ENCODE measurements around the gene DRC3.
"Not testable (repeated sequence)": the region's sequence is repeated elsewhere in the genome, so short reads cannot be mapped to it uniquely, and the experiment has no call there.

The DRC3 gene

DNA sequence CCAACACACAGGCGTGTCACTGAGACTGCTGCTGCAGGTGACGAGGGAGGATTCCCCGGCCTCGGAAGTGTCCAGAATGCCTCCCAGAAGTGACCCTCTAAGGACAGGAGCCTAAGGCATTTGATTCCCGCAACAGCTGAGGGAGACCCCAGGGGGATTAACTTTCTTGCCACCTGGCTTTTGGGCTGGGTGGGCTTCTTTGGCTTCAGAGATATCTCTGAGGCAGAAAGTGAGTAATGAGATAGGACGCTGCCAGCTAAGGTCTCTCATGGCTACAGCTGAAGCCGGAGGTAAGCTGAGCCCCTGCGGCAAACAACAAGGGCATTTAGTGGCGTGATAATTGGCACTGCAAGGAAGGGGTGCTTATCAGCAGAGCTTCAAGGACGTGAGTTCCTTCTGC is 17.0 kb downstream of the DRC3 start:
- DNase-seq (ENCODE audit: extremely low spot score): no peak
- no peak for TF ChIP-seq ARNT (IDR thresholded peaks at IDR 0.05)
- TF ChIP-seq FOXK2 (IDR thresholded peaks at IDR 0.05): no peak
- no peak for TF ChIP-seq BHLHE40 (IDR thresholded peaks at IDR 0.05; ENCODE audit: borderline replicate concordance)
- TF ChIP-seq HDGF (IDR thresholded peaks at IDR 0.05; ENCODE audit: borderline replicate concordance): no peak
- no peak for TF ChIP-seq L3MBTL2 (conservative IDR thresholded peaks at IDR 0.05)
- no peak for TF ChIP-seq FOXM1 (IDR thresholded peaks at IDR 0.05; ENCODE audit: borderline replicate concordance)
- no peak for TF ChIP-seq NFRKB (IDR thresholded peaks at IDR 0.05)
- TF ChIP-seq TARDBP (IDR thresholded peaks at IDR 0.05): no peak
- TF ChIP-seq, protein P1, sequence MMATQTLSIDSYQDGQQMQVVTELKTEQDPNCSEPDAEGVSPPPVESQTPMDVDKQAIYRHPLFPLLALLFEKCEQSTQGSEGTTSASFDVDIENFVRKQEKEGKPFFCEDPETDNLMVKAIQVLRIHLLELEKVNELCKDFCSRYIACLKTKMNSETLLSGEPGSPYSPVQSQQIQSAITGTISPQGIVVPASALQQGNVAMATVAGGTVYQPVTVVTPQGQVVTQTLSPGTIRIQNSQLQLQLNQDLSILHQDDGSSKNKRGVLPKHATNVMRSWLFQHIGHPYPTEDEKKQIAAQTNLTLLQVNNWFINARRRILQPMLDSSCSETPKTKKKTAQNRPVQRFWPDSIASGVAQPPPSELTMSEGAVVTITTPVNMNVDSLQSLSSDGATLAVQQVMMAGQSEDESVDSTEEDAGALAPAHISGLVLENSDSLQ (IDR thresholded peaks at IDR 0.05): no peak
- TF ChIP-seq ZNF384 (IDR thresholded peaks at IDR 0.05): no peak
- TF ChIP-seq FOXA1 (IDR thresholded peaks at IDR 0.05): no peak
- TF ChIP-seq ELF4 (IDR thresholded peaks at IDR 0.05): no peak
- no peak for TF ChIP-seq CTBP1 (IDR thresholded peaks at IDR 0.05; ENCODE audit: borderline replicate concordance)
- no peak for TF ChIP-seq LEF1 (IDR thresholded peaks at IDR 0.05; ENCODE audit: borderline replicate concordance)
- TF ChIP-seq SUZ12 (IDR thresholded peaks at IDR 0.05): no peak
- TF ChIP-seq SP1 (IDR thresholded peaks at IDR 0.05): no peak
- ChIA-PET CTCF (no interaction called here), POLR2A (no interaction called here)

DNA sequence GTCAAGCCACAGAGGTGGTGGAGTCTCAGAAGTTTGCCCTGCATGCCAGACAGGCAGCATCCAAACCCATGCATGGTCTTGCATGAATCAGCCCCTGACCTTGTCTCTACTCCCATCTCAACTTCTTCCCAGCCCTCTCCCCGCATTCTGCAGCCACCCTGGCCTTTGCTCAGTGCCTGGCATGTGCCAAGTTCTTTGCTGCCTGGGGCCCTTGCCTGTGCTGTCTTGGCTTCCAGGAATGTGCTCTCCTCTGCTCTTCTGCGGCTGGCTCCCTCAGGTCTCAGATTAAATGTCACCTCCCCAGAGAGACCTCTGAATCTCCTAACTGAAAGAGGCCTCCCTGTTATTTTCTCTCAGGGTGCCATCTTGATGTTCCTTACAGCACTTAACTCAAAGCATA is 17.6 kb downstream of the DRC3 start:
- no peak for TF ChIP-seq L3MBTL2 (conservative IDR thresholded peaks at IDR 0.05)
- CTCF ChIA-PET: no interaction called here
- POLR2A ChIA-PET: no interaction called here
- DNase-seq (ENCODE audit: extremely low spot score): no peak

DNA sequence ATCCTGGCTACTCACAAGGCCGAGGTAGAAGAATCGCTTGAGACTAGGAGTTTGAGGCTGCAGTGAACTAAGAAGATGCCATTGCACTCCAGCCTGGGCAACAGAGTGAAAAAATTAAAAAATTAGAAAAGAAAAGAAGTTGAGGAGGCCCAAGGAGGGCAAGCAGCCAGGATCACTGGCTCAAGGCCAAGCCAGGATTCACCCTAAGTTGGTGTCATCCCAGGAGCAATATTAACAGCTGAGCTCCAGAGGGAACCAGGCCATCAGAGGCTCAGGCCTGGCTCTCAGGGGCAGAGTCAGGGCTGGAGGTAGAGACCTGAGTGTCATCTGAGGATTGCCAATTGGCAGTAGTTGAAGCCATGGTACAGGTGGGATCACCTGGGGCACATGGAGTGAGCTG is 20.7 kb downstream of the DRC3 start:
- TF ChIP-seq NFRKB (IDR thresholded peaks at IDR 0.05) (no peak), SUZ12 (IDR thresholded peaks at IDR 0.05) (no peak), ARNT (IDR thresholded peaks at IDR 0.05) (no peak), ELF4 (IDR thresholded peaks at IDR 0.05) (no peak), HDGF (IDR thresholded peaks at IDR 0.05; ENCODE audit: borderline replicate concordance) (no peak), FOXK2 (IDR thresholded peaks at IDR 0.05) (no peak), BHLHE40 (IDR thresholded peaks at IDR 0.05; ENCODE audit: borderline replicate concordance) (no peak), SP1 (IDR thresholded peaks at IDR 0.05) (no peak), L3MBTL2 (conservative IDR thresholded peaks at IDR 0.05) (no peak), CTBP1 (IDR thresholded peaks at IDR 0.05; ENCODE audit: borderline replicate concordance) (no peak), FOXM1 (IDR thresholded peaks at IDR 0.05; ENCODE audit: borderline replicate concordance) (no peak), ZNF384 (IDR thresholded peaks at IDR 0.05) (no peak)
- TF ChIP-seq, protein P1 (IDR thresholded peaks at IDR 0.05): no peak
- no peak for DNase-seq (ENCODE audit: extremely low spot score)
- CTCF ChIA-PET: interaction anchor here (0.5 to 1.1 kb wide), 4 partner anchors 12 to 182 kb away, joined by 3 to 4 read pairs (median 3); no protein-coding TSS in a partner anchor
- POLR2A ChIA-PET: no interaction called here

GRCh38 chr17:17993852-17994251 is 21.2 kb downstream of the DRC3 start:
- TF ChIP-seq L3MBTL2 (conservative IDR thresholded peaks at IDR 0.05) (no peak), FOXK2 (IDR thresholded peaks at IDR 0.05) (no peak), FOXA1 (IDR thresholded peaks at IDR 0.05) (no peak), HDGF (IDR thresholded peaks at IDR 0.05; ENCODE audit: borderline replicate concordance) (no peak), SP1 (IDR thresholded peaks at IDR 0.05) (no peak), ARNT (IDR thresholded peaks at IDR 0.05) (no peak), FOXM1 (IDR thresholded peaks at IDR 0.05; ENCODE audit: borderline replicate concordance) (no peak), LEF1 (IDR thresholded peaks at IDR 0.05; ENCODE audit: borderline replicate concordance) (no peak), SUZ12 (IDR thresholded peaks at IDR 0.05) (no peak), BHLHE40 (IDR thresholded peaks at IDR 0.05; ENCODE audit: borderline replicate concordance) (no peak), CTBP1 (IDR thresholded peaks at IDR 0.05; ENCODE audit: borderline replicate concordance) (no peak), ELF4 (IDR thresholded peaks at IDR 0.05) (no peak), TARDBP (IDR thresholded peaks at IDR 0.05) (no peak)
- TF ChIP-seq, protein P1 (IDR thresholded peaks at IDR 0.05): no peak
- ChIA-PET CTCF (no interaction called here), POLR2A (no interaction called here)
- no peak for DNase-seq (ENCODE audit: extremely low spot score)

DNA sequence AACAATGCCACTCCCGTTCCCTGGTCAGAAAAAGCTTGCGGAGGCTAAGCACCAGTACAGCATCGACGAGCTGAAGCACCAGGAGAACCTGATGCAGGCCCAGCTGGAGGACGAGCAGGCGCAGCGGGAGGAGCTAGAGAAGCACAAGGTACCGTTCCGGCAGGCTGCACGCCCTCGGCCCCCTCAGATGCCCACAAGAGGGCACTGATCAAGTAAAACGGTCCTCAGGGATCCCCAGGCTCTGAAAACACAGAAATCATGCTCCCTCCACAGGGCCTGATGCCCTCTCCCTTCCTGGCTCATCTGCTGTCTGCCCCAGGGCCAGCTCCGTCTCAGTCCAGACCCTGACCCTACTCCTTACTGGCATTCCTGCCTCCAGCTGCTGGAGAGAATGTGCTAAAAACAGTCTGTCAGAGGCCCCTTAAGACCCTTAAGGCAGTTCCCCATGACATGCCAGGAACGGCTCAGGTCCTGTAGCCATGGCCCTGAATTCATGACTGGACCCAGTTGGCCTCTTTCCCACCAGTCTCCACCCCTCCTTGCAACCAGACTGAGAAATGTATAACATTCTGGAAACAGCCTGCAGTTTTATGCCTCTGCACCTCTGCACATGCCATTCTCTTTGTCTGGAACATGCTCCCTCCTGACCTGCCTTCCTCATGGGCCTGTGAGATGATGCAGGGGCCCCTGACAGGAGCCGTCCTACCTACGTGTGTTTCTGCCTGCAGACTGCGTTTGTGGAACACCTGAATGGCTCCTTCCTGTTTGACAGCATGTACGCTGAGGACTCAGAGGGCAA is 21.8 kb downstream of the DRC3 start:
- no peak for DNase-seq (ENCODE audit: extremely low spot score)
- TF ChIP-seq NFRKB (IDR thresholded peaks at IDR 0.05) (no peak), BHLHE40 (IDR thresholded peaks at IDR 0.05; ENCODE audit: borderline replicate concordance) (no peak), FOXM1 (IDR thresholded peaks at IDR 0.05; ENCODE audit: borderline replicate concordance) (no peak), ZNF384 (IDR thresholded peaks at IDR 0.05) (no peak), FOXK2 (IDR thresholded peaks at IDR 0.05) (no peak), LEF1 (IDR thresholded peaks at IDR 0.05; ENCODE audit: borderline replicate concordance) (no peak), ARNT (IDR thresholded peaks at IDR 0.05) (no peak), SUZ12 (IDR thresholded peaks at IDR 0.05) (no peak), TARDBP (IDR thresholded peaks at IDR 0.05) (no peak), FOXA1 (IDR thresholded peaks at IDR 0.05) (no peak), HDGF (IDR thresholded peaks at IDR 0.05; ENCODE audit: borderline replicate concordance) (no peak), CTBP1 (IDR thresholded peaks at IDR 0.05; ENCODE audit: borderline replicate concordance) (no peak), L3MBTL2 (conservative IDR thresholded peaks at IDR 0.05) (no peak), ELF4 (IDR thresholded peaks at IDR 0.05) (no peak)
- TF ChIP-seq, protein P1 (IDR thresholded peaks at IDR 0.05): no peak
- ChIA-PET CTCF (interaction anchor here (0.6 kb wide), 1 partner anchor 47 kb away, joined by 4 read pairs; no protein-coding TSS in a partner anchor), POLR2A (interaction anchor here (1.4 kb wide), 1 partner anchor 158 kb away, joined by 3 read pairs; no protein-coding TSS in a partner anchor)

GRCh38 chr17:17995887-17996286 is 23.2 kb downstream of the DRC3 start:
- not testable (repeated sequence) for DNase-seq (ENCODE audit: extremely low spot score)
- ChIA-PET POLR2A (interaction anchor here (1.4 kb wide), 1 partner anchor 160 kb away, joined by 3 read pairs; no protein-coding TSS in a partner anchor), CTCF (interaction anchor here (0.7 to 1.1 kb wide), 2 partner anchors 9 to 36 kb away, joined by 3 read pairs; no protein-coding TSS in a partner anchor)

All from HEK293T (cell line).